Gastrocnemius medialis (tissue), 4 donors: Measurements from ENCODE around the gene CWC15.

Source experiments
- CTCF ChIP-seq, 5 experiments: fragments of 450-650 bp in 3 of 5; fragments of 200-600 bp in 2 of 5; sonication (generic) in 2 of 5; IDR thresholded peaks in 4 of 5; conservative IDR thresholded peaks in 1 of 5; 1 replicate in 4 of 5; 2 replicates in 1 of 5; pipeline ENCODE4 v1.5.1; 2016 to 2019; ENCODE audit warnings: antibody characterized with exemption in 5 of 5, mild to moderate bottlenecking in 3 of 5, moderate library complexity in 3 of 5
- POLR2A ChIP-seq, 2 donors: fragments of 450-650 bp; IDR thresholded peaks; one replicate each; pipeline ENCODE4 v1.6.1; 2017; ENCODE audit warnings: antibody characterized with exemption in 2 of 2, mild to moderate bottlenecking in 2 of 2, moderate library complexity in 2 of 2

GRCh38 chr11:94928117-94928990 lies 45.0 kb downstream of the CWC15 start:
- TF ChIP-seq CTCF (IDR thresholded peaks at IDR 0.05 in 4 of 5, conservative IDR thresholded peaks at IDR 0.05 in 1 of 5): no peak
- TF ChIP-seq POLR2A (IDR thresholded peaks at IDR 0.05): no peak
